AG10803 (cell line): ENCODE measurements around the gene BAIAP2.

Source experiments
- DNase-seq: peaks from one replicate; pipeline ENCODE4 v3.0.0; 2010; ENCODE audit warnings: low read depth
- H3K4me3 ChIP-seq: 2 replicates; pipeline ENCODE4 v1.5.1; 2011; ENCODE audit warnings: mild to moderate bottlenecking, low read length, control low read depth
- CTCF ChIP-seq: conservative IDR thresholded peaks from 2 replicates; pipeline ENCODE4 v1.5.1; 2011; ENCODE audit warnings: mild to moderate bottlenecking, low read length, control low read depth, inconsistent platforms

BAIAP2 gene

DNA sequence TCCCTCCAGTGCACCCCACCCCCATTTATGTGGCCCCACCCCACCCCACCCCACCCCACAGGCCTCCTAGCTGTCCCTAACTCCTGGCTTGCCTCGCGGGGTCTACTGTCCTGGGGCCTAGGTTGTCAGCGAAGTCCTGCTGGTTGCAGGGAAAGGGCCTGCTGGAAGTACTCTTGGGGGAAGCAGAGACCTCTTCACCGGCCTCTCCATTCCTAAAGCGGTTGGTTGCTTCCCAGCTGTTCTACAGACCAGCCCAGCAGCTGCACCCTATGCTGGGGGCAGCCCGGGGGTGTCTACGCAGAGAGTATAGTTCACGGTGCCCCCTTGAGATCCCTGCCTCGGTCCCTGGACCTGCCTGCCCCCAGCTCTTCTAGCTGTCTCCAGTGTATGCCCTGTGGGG lies 56.2 kb downstream of the BAIAP2 start:
- no peak overlapping the region for H3K4me3 ChIP-seq
- TF ChIP-seq CTCF: no peak
- no peak for DNase-seq

- no peak for TF ChIP-seq CTCF
- H3K4me3 ChIP-seq: no peak overlapping the region
- no peak for DNase-seq
Measured at GRCh38 chr17:81091774-81092517, 57.0 kb downstream of the BAIAP2 start.

DNA sequence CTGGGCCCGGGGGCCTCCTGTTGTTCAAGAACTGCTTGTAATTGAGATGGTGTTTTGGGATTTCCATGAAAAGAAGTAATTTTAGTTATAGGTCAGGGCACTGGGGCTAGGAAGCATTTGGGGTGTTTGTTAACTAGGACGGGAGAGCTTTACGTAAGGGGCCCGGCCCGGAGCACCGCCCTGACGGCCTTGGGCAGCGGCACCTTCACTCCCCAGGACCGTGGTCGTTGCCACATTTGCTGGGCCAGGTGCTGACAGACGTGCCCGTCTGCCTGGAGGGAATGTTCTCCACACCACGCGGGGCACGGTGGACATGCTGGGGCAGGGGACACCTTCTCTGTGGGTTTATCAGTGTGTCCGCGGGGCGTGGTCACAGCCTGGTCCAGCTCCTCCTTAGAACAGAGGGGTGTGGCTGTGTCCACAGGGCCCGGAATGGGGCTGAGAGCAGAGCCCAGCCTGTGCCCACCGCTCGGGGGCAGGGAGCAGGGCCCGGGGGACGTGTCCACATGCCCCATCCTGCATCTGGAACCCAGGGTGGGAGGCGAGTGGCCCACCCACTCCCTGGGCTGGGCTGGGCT lies 57.7 kb downstream of the BAIAP2 start:
- DNase-seq: no peak
- no peak for TF ChIP-seq CTCF
- no peak overlapping the region for H3K4me3 ChIP-seq

DNA sequence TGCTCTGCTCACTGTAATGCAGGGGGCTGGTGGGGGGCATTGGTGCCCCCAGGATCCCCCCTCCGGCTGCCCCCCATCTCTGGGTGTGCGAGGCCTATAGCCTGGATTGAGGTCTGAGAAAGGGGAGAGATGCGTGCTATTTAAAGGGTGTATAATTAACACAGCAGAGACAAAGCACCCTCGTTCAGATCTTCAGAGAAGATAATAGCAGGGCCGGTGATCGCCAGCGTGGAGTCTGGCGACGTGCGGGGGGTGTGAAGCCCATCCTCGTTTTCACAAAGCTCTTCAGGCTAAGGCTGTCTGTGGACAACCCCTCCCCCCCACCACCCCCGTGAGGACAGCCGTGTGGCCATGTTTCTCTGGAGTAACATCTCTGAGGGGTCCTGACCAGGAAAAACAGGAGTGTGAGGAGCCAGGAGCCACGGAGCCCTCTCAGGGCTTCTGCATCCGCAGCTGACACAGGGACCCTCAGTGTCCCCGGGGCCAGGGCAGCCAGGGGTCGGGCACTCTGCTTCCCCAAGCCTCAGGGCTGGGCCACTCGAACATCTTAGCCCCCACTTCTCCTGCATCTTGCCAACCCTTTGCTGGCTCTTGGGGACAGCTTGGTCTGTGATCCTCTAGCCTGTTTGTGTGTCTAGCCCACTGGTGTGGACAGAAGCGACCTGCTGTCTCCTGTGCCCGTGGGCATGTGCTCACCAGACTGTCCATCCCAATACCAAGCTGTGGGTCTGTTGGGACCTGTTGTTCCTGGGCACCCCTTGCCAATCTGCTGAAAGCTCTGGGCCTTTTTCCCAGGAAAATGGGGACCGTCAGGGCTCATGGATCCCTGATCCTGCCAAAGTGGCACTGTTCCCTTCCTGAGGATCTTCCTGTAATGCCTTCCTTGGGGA lies 58.9 kb downstream of the BAIAP2 start:
- no peak for TF ChIP-seq CTCF
- H3K4me3 ChIP-seq: no peak overlapping the region
- no peak for DNase-seq

- H3K4me3 ChIP-seq: peak overlapping the region; percentile 26
Measured at GRCh38 chr17:81094509-81095382, 59.8 kb downstream of the BAIAP2 start.

More at GRCh38 chr17:81094509-81095382, 59.8 kb downstream of the BAIAP2 start:
- DNase-seq: peak; percentile 100
- no peak; the same call in 1 of the 2 replicates for TF ChIP-seq CTCF
